ENCODE measurements around the gene KLHL41. TPM values are rescaled to one million over a fixed set of nuclear protein-coding genes. Genes with fewer than 3 reads are reported as not detected.

The KLHL41 gene
- total RNA-seq, 2 experiments from 2014 or later = 0.08 TPM; not detected in 1

- ChIA-PET CTCF (interaction anchor here (0.8 to 1.8 kb wide), 3 partner anchors 9 to 16 kb away, joined by 3 to 10 read pairs (median 3); no protein-coding TSS in a partner anchor), POLR2A (no interaction called here)
- Mint-ChIP-seq H3K9me3 (no peaks in the 10 kb centered on the region), H3K27ac (no peak overlapping the region), H3K36me3 (ENCODE audit: low read depth) (no peaks in the 10 kb centered on the region), H3K4me3 (peak overlapping the region; percentile 84), H3K4me1 (peaks cover 18% of the 10 kb centered on the region), H3K27me3 (no peaks in the 10 kb centered on the region)
- no peak for DNase-seq
Measured at GRCh38 chr2:169480079-169480465, 29.4 kb upstream of the KLHL41 start.

GRCh38 chr2:169485650-169486138, 23.8 kb upstream of the KLHL41 start:
- no peak for DNase-seq
- no peaks in the 10 kb centered on the region for H3K27me3 Mint-ChIP-seq
- H3K4me1 Mint-ChIP-seq = peaks cover 3% of the 10 kb centered on the region
- no peak overlapping the region for H3K4me3 Mint-ChIP-seq
- ChIA-PET CTCF (no interaction called here), POLR2A (no interaction called here)
- H3K9me3 Mint-ChIP-seq = no peaks in the 10 kb centered on the region
- no peaks in the 10 kb centered on the region for H3K36me3 Mint-ChIP-seq (ENCODE audit: low read depth)
- H3K27ac Mint-ChIP-seq = no peak overlapping the region

GRCh38 chr2:169486487-169486886, 23.0 kb upstream of the KLHL41 start:
- no peak for DNase-seq
- H3K4me3 Mint-ChIP-seq = no peak overlapping the region
- no peaks in the 10 kb centered on the region for H3K9me3 Mint-ChIP-seq
- H3K36me3 Mint-ChIP-seq (ENCODE audit: low read depth) = no peaks in the 10 kb centered on the region
- H3K27me3 Mint-ChIP-seq = no peaks in the 10 kb centered on the region
- ChIA-PET CTCF (no interaction called here), POLR2A (no interaction called here)
- no peaks in the 10 kb centered on the region for H3K4me1 Mint-ChIP-seq
- H3K27ac Mint-ChIP-seq = no peak overlapping the region

GRCh38 chr2:169490834-169491233, 18.7 kb upstream of the KLHL41 start:
- H3K9me3 Mint-ChIP-seq = no peaks in the 10 kb centered on the region
- POLR2A ChIA-PET = no interaction called here
- H3K27me3 Mint-ChIP-seq = no peaks in the 10 kb centered on the region
- H3K4me1 Mint-ChIP-seq = no peaks in the 10 kb centered on the region
- H3K36me3 Mint-ChIP-seq (ENCODE audit: low read depth) = no peaks in the 10 kb centered on the region
- DNase-seq = no peak
- H3K4me3 Mint-ChIP-seq = no peak overlapping the region
- CTCF ChIA-PET = no interaction called here
- no peak overlapping the region for H3K27ac Mint-ChIP-seq

- Mint-ChIP-seq H3K27ac (no peak overlapping the region), H3K27me3 (no peaks in the 10 kb centered on the region)
Measured at GRCh38 chr2:169491378-169491777, 18.1 kb upstream of the KLHL41 start.

GRCh38 chr2:169493360-169493759, 16.1 kb upstream of the KLHL41 start:
- Mint-ChIP-seq H3K36me3 (ENCODE audit: low read depth) (no peaks in the 10 kb centered on the region), H3K4me1 (no peaks in the 10 kb centered on the region), H3K27me3 (no peaks in the 10 kb centered on the region), H3K27ac (no peak overlapping the region), H3K9me3 (no peaks in the 10 kb centered on the region), H3K4me3 (no peak overlapping the region)
- ChIA-PET CTCF (no interaction called here), POLR2A (no interaction called here)
- DNase-seq = no peak

More at GRCh38 chr2:169491378-169491777, 18.1 kb upstream of the KLHL41 start:
- no peaks in the 10 kb centered on the region for H3K9me3 Mint-ChIP-seq
- ChIA-PET POLR2A (no interaction called here), CTCF (no interaction called here)
- no peak overlapping the region for H3K4me3 Mint-ChIP-seq
- H3K4me1 Mint-ChIP-seq = no peaks in the 10 kb centered on the region
- H3K36me3 Mint-ChIP-seq (ENCODE audit: low read depth) = no peaks in the 10 kb centered on the region
- no peak for DNase-seq

GRCh38 chr2:169495310-169495928, 14.1 kb upstream of the KLHL41 start:
- no peaks in the 10 kb centered on the region for H3K9me3 Mint-ChIP-seq
- H3K27ac Mint-ChIP-seq = no peak overlapping the region
- CTCF ChIA-PET = no interaction called here
- DNase-seq = no peak
- no peaks in the 10 kb centered on the region for H3K27me3 Mint-ChIP-seq
- POLR2A ChIA-PET = no interaction called here
- H3K4me3 Mint-ChIP-seq = no peak overlapping the region
- H3K4me1 Mint-ChIP-seq = no peaks in the 10 kb centered on the region
- no peaks in the 10 kb centered on the region for H3K36me3 Mint-ChIP-seq (ENCODE audit: low read depth)

- CTCF ChIA-PET = no interaction called here
- H3K4me1 Mint-ChIP-seq = no peaks in the 10 kb centered on the region
- no peak overlapping the region for H3K27ac Mint-ChIP-seq
- DNase-seq = no peak
- H3K9me3 Mint-ChIP-seq = no peaks in the 10 kb centered on the region
- POLR2A ChIA-PET = no interaction called here
- no peaks in the 10 kb centered on the region for H3K36me3 Mint-ChIP-seq (ENCODE audit: low read depth)
- no peaks in the 10 kb centered on the region for H3K27me3 Mint-ChIP-seq
- H3K4me3 Mint-ChIP-seq = no peak overlapping the region
Measured at GRCh38 chr2:169504651-169505050, 4.9 kb upstream of the KLHL41 start.

GRCh38 chr2:169507698-169508097, 1.8 kb upstream of the KLHL41 start:
- H3K9me3 Mint-ChIP-seq = no peaks in the 10 kb centered on the region
- H3K27ac Mint-ChIP-seq = no peak overlapping the region
- H3K4me3 Mint-ChIP-seq = no peak overlapping the region
- no peaks in the 10 kb centered on the region for H3K4me1 Mint-ChIP-seq
- H3K36me3 Mint-ChIP-seq (ENCODE audit: low read depth) = no peaks in the 10 kb centered on the region
- ChIA-PET CTCF (no interaction called here), POLR2A (no interaction called here)
- no peaks in the 10 kb centered on the region for H3K27me3 Mint-ChIP-seq
- no peak for DNase-seq

- H3K27ac Mint-ChIP-seq = no peak overlapping the region
- ChIA-PET CTCF (interaction anchor here (1.2 kb wide), 1 partner anchor 19 kb away, joined by 3 read pairs; no protein-coding TSS in a partner anchor), POLR2A (no interaction called here)
- H3K36me3 Mint-ChIP-seq (ENCODE audit: low read depth) = no peaks in the 10 kb centered on the region
- no peak for DNase-seq
- H3K9me3 Mint-ChIP-seq = no peaks in the 10 kb centered on the region
- H3K4me1 Mint-ChIP-seq = no peaks in the 10 kb centered on the region
- H3K27me3 Mint-ChIP-seq = no peaks in the 10 kb centered on the region
- no peak overlapping the region for H3K4me3 Mint-ChIP-seq
Measured at GRCh38 chr2:169509955-169510354, 453 bp downstream of the KLHL41 start.

- H3K9me3 Mint-ChIP-seq = no peaks in the 10 kb centered on the region
- H3K4me1 Mint-ChIP-seq = no peaks in the 10 kb centered on the region
- ChIA-PET POLR2A (no interaction called here), CTCF (no interaction called here)
- DNase-seq = no peak
- no peak overlapping the region for H3K27ac Mint-ChIP-seq
- no peaks in the 10 kb centered on the region for H3K36me3 Mint-ChIP-seq (ENCODE audit: low read depth)
- no peak overlapping the region for H3K4me3 Mint-ChIP-seq
- H3K27me3 Mint-ChIP-seq = no peaks in the 10 kb centered on the region
Measured at GRCh38 chr2:169510496-169510895, 994 bp downstream of the KLHL41 start.

GRCh38 chr2:169511818-169512217, 2.3 kb downstream of the KLHL41 start:
- Mint-ChIP-seq H3K9me3 (no peaks in the 10 kb centered on the region), H3K27ac (no peak overlapping the region), H3K36me3 (ENCODE audit: low read depth) (no peaks in the 10 kb centered on the region), H3K4me3 (no peak overlapping the region), H3K4me1 (no peaks in the 10 kb centered on the region), H3K27me3 (no peaks in the 10 kb centered on the region)
- ChIA-PET CTCF (no interaction called here), POLR2A (no interaction called here)
- DNase-seq = no peak

GRCh38 chr2:169512525-169512924, 3.0 kb downstream of the KLHL41 start:
- ChIA-PET CTCF (no interaction called here), POLR2A (no interaction called here)
- Mint-ChIP-seq H3K9me3 (no peaks in the 10 kb centered on the region), H3K36me3 (ENCODE audit: low read depth) (no peaks in the 10 kb centered on the region), H3K27ac (no peak overlapping the region), H3K4me3 (no peak overlapping the region), H3K27me3 (no peaks in the 10 kb centered on the region), H3K4me1 (no peaks in the 10 kb centered on the region)
- no peak for DNase-seq

- ChIA-PET POLR2A (no interaction called here), CTCF (no interaction called here)
- Mint-ChIP-seq H3K27me3 (no peaks in the 10 kb centered on the region), H3K36me3 (ENCODE audit: low read depth) (no peaks in the 10 kb centered on the region), H3K27ac (no peak overlapping the region), H3K4me3 (no peak overlapping the region), H3K9me3 (no peaks in the 10 kb centered on the region), H3K4me1 (no peaks in the 10 kb centered on the region)
- DNase-seq = no peak
Measured at GRCh38 chr2:169513094-169513493, 3.6 kb downstream of the KLHL41 start.

All from activated CD4-positive, alpha-beta T cell treated with anti-CD3 and anti-CD28 coated beads, Interleukin-2, amount 10 ng/mL, durations not matched to agents 7 days and 5 days (primary cell).